ENCODE results near the gene DNLZ.
"Not testable (repeated sequence)": the region's sequence is repeated elsewhere in the genome, so short reads cannot be mapped to it uniquely, and the experiment has no call there.

DNLZ gene

GRCh38 chr9:136359774-136360718 lies 3.5 kb downstream of the DNLZ start:
- no peak for DNase-seq (ENCODE audit: low spot score)

- DNase-seq (ENCODE audit: low spot score): no peak
Observed at GRCh38 chr9:136358888-136359287, 4.7 kb downstream of the DNLZ start.

- DNase-seq (ENCODE audit: low spot score): no peak
Observed at GRCh38 chr9:136358016-136358415, 5.5 kb downstream of the DNLZ start.

GRCh38 chr9:136357202-136357725 lies 6.3 kb downstream of the DNLZ start:
- no peak for DNase-seq (ENCODE audit: low spot score)

- no peak for DNase-seq (ENCODE audit: low spot score)
Observed at GRCh38 chr9:136355616-136356557, 7.7 kb downstream of the DNLZ start.

GRCh38 chr9:136354592-136355085 lies 8.9 kb downstream of the DNLZ start:
- DNase-seq (ENCODE audit: low spot score): no peak

GRCh38 chr9:136353757-136354488 lies 9.6 kb downstream of the DNLZ start:
- no peak for DNase-seq (ENCODE audit: low spot score)

- DNase-seq (ENCODE audit: low spot score): no peak
Observed at GRCh38 chr9:136353088-136353487, 10.5 kb downstream of the DNLZ start.

GRCh38 chr9:136352682-136353081 lies 10.9 kb downstream of the DNLZ start:
- DNase-seq (ENCODE audit: low spot score): no peak

- DNase-seq (ENCODE audit: low spot score): not testable (repeated sequence)
Observed at GRCh38 chr9:136351868-136352267, 11.7 kb downstream of the DNLZ start.

GRCh38 chr9:136351252-136351800 lies 12.2 kb downstream of the DNLZ start:
- DNase-seq (ENCODE audit: low spot score): no peak

- no peak for DNase-seq (ENCODE audit: low spot score)
Observed at GRCh38 chr9:136349546-136349945, 14.0 kb downstream of the DNLZ start.

- DNase-seq (ENCODE audit: low spot score): no peak
Observed at GRCh38 chr9:136348691-136349090, 14.9 kb downstream of the DNLZ start.

- DNase-seq (ENCODE audit: low spot score): no peak
Observed at GRCh38 chr9:136347472-136348256, 15.9 kb downstream of the DNLZ start.

- no peak for DNase-seq (ENCODE audit: low spot score)
Observed at GRCh38 chr9:136346927-136347465, 16.5 kb downstream of the DNLZ start.

- no peak for DNase-seq (ENCODE audit: low spot score)
Observed at GRCh38 chr9:136346157-136346481, 17.4 kb downstream of the DNLZ start.

GRCh38 chr9:136345281-136346156 lies 18.0 kb downstream of the DNLZ start:
- peak; percentile 90 for DNase-seq (ENCODE audit: low spot score)

GRCh38 chr9:136344544-136345280 lies 18.8 kb downstream of the DNLZ start:
- DNase-seq (ENCODE audit: low spot score): no peak

- no peak for DNase-seq (ENCODE audit: low spot score)
Observed at GRCh38 chr9:136343884-136344269, 19.7 kb downstream of the DNLZ start.

Measured in pons (tissue), 1 donor.